ENCODE data around the gene DOHH. TPM values are rescaled to one million over a fixed set of nuclear protein-coding genes. Genes with fewer than 3 reads are reported as not detected.

DOHH gene
- polyA plus RNA-seq, 1 donor from 2014 or later = 16.3 TPM

GRCh38 chr19:3474010-3474409 is 26.5 kb downstream of the DOHH start:
- Mint-ChIP-seq H3K9me3 (no peaks in the 10 kb centered on the region), H3K36me3 (no peaks in the 10 kb centered on the region), H3K27ac (no peak overlapping the region), H3K27me3 (peaks cover 4% of the 10 kb centered on the region), H3K4me1 (peaks cover 0 to 5% (median 3%) of the 10 kb centered on the region in 3 donors), H3K4me3 (no peak overlapping the region)

- no peak overlapping the region for H3K27ac Mint-ChIP-seq
These were observed 28.4 kb downstream of the DOHH start for GRCh38 chr19:3471954-3472655.

DNA sequence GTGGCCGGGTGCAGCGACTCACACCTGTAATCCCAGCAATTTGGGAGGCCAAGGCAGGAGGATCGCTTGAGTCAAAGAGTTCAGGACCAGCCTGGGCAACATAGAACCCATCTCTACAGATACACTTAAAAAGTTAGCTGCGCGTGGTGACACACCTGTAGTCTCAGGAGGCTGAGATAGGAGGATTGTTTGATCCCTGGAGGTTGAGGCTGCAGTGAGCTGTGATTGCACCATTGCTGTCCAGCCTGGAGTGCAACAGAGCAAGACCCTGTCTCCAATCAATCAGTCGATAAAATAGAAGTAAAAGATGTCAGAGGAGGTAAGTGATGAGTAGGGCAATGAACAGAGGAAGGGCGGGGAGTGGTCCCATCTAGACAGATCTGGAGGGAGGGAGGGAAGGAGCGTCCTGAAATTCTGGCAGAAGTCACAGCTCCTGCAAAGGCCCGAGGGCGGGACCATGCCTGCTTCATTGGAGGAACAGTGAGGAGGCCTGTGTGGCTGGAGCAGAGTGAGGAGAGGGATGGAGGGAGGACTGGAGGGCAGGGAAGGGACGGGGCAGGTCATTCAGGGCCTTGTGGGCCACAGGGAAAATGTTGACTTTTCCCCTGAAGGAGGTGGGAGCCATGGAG is 29.9 kb downstream of the DOHH start:
- peaks cover 0 to 1% (median 0%) of the 10 kb centered on the region in 3 donors for H3K9me3 Mint-ChIP-seq
- H3K27ac Mint-ChIP-seq = peak overlapping the region in 1 of 3 donors; percentile 82

More at GRCh38 chr19:3471954-3472655, 28.4 kb downstream of the DOHH start:
- no peak overlapping the region for H3K4me3 Mint-ChIP-seq
- H3K27me3 Mint-ChIP-seq = peaks cover 4% of the 10 kb centered on the region
- H3K4me1 Mint-ChIP-seq = no peaks in the 10 kb centered on the region
- H3K9me3 Mint-ChIP-seq = peaks cover 0 to 1% (median 0%) of the 10 kb centered on the region in 3 donors
- no peaks in the 10 kb centered on the region for H3K36me3 Mint-ChIP-seq

DNA sequence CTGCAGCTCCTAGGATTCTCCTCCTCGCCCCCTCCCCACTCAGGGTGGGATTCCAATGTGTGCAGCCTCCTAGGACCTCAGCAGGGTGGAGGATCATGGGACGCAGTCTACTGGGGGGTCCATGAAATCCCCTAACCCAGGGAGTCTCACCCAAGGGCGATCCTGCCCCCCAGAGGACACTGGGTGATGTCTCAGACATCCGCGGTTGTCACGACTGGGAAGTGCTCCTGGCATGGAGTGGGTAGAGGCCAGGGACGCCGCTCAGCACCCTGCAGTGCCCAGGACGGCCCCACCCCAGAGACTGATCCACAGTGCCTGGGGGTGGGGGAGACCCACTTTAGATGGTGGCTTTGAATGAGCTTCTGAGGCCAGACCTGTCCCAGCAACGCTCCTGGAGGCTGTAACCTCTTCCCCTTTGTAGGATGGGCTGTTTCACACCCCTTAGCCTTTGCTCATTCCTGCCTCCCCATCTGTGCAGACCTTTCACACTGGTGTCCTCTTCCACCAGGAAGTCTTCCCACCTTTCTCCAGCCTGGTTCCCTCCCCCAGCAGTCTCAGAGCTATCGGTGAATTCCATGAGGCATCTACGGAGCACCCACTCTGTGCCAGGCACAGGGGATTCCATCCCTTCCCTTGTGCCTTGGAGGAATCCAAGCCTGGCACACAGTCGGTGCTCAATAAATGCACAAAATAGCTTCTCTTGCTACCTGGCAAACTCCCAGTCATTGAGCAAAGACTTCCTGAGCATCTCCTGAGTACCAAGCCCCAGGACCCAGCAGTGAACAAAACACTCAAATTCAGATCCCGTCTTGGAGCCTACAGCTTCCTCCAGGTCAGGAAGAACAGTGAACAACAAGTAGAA is 30.6 kb downstream of the DOHH start:
- Mint-ChIP-seq H3K27ac (no peak overlapping the region), H3K27me3 (peaks cover 4% of the 10 kb centered on the region), H3K4me1 (no peaks in the 10 kb centered on the region), H3K4me3 (no peak overlapping the region), H3K9me3 (peaks cover 0 to 1% (median 0%) of the 10 kb centered on the region in 3 donors), H3K36me3 (no peaks in the 10 kb centered on the region)

More for the DNA sequence above, 29.9 kb downstream of the DOHH start:
- no peaks in the 10 kb centered on the region for H3K4me1 Mint-ChIP-seq
- no peaks in the 10 kb centered on the region for H3K36me3 Mint-ChIP-seq
- H3K4me3 Mint-ChIP-seq = no peak overlapping the region
- H3K27me3 Mint-ChIP-seq = peaks cover 4% of the 10 kb centered on the region

- Mint-ChIP-seq H3K9me3 (peaks cover 0 to 1% (median 0%) of the 10 kb centered on the region in 3 donors), H3K27ac (no peak overlapping the region), H3K27me3 (peaks cover 4% of the 10 kb centered on the region), H3K4me1 (no peaks in the 10 kb centered on the region), H3K4me3 (no peak overlapping the region), H3K36me3 (no peaks in the 10 kb centered on the region)
These were observed 32.3 kb downstream of the DOHH start for GRCh38 chr19:3468211-3468610.

DNA sequence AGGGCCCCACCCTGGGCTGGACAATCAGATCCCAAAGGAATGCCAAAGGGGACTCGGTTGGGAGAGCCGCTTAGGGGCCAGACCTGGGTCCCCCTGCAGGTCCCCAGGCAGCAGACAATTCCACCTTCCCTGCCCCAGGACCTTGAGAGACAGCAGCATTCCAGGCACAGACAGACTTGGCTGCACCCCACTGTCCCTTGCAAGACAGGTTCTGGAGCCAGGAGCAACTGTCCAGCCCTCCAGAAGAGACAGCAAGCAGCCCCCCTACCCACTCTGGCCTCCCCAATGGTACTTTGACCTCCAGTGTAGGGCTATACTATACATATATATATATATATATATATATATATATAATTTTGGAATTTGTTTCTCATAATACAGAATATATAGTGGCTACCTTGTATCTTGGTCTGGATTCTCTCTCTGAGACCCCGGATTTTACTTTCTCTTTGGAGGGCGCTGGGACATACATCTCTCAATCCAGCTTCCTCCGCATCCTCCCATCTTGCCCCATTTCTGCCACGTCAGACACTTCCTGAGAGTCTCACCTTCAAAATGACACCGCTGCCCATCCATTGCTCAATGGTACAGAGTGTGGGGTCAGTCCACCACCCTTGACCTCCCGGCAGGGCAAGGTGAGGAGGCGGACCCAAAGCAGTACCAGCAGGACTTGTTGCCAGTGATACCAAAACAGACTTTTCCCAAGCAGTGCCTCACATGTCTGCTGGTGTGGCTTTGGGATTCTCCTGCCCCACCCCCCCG is 32.9 kb downstream of the DOHH start:
- peaks cover 3% of the 10 kb centered on the region for H3K27me3 Mint-ChIP-seq
- H3K27ac Mint-ChIP-seq = no peak overlapping the region
- peaks cover 0 to 1% (median 0%) of the 10 kb centered on the region in 3 donors for H3K9me3 Mint-ChIP-seq
- H3K36me3 Mint-ChIP-seq = no peaks in the 10 kb centered on the region
- no peak overlapping the region for H3K4me3 Mint-ChIP-seq
- no peaks in the 10 kb centered on the region for H3K4me1 Mint-ChIP-seq

DNA sequence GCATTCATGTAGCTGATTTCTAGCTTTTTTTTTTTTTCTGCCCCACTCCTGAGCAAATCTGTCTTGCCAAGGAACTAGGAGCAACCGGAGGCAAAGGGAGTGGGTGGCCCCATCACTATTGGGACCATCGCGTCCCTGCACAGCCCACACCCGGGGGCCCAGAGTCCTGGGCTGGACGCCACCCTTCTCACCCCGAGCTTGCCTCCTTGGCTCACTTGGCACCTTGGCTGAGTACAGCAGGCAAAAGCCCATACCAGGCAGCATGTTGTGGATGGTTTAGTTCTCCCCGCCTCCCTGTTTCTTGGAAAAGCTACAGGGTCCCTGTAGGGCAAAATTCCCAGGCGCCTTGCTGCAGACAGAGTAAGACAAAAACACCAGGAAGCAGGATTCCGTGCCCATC is 33.8 kb downstream of the DOHH start:
- H3K9me3 Mint-ChIP-seq = peaks cover 0 to 1% (median 0%) of the 10 kb centered on the region in 3 donors
- H3K4me1 Mint-ChIP-seq = no peaks in the 10 kb centered on the region
- H3K4me3 Mint-ChIP-seq = no peak overlapping the region
- H3K36me3 Mint-ChIP-seq = peaks cover 2% of the 10 kb centered on the region
- H3K27ac Mint-ChIP-seq = peak overlapping the region in 1 of 3 donors; percentile 67
- H3K27me3 Mint-ChIP-seq = peaks cover 3% of the 10 kb centered on the region

GRCh38 chr19:3465552-3465951 is 34.9 kb downstream of the DOHH start:
- Mint-ChIP-seq H3K9me3 (peaks cover 0 to 1% (median 0%) of the 10 kb centered on the region in 3 donors), H3K27me3 (peaks cover 1% of the 10 kb centered on the region), H3K27ac (no peak overlapping the region), H3K4me3 (no peak overlapping the region), H3K4me1 (no peaks in the 10 kb centered on the region), H3K36me3 (peaks cover 2% of the 10 kb centered on the region)

- no peak overlapping the region for H3K27ac Mint-ChIP-seq
- H3K4me1 Mint-ChIP-seq = no peaks in the 10 kb centered on the region
- H3K4me3 Mint-ChIP-seq = no peak overlapping the region
- H3K27me3 Mint-ChIP-seq = no peaks in the 10 kb centered on the region
- peaks cover 2% of the 10 kb centered on the region for H3K36me3 Mint-ChIP-seq
- H3K9me3 Mint-ChIP-seq = peaks cover 0 to 1% (median 0%) of the 10 kb centered on the region in 3 donors
These were observed 35.8 kb downstream of the DOHH start for GRCh38 chr19:3464587-3465235.

GRCh38 chr19:3463714-3464586 is 36.5 kb downstream of the DOHH start:
- Mint-ChIP-seq H3K27me3 (no peaks in the 10 kb centered on the region), H3K9me3 (peaks cover 0 to 1% (median 0%) of the 10 kb centered on the region in 3 donors), H3K4me1 (no peaks in the 10 kb centered on the region), H3K36me3 (peaks cover 2% of the 10 kb centered on the region), H3K4me3 (no peak overlapping the region), H3K27ac (no peak overlapping the region)

- Mint-ChIP-seq H3K4me3 (no peak overlapping the region), H3K27ac (no peak overlapping the region), H3K36me3 (peaks cover 2% of the 10 kb centered on the region), H3K9me3 (peaks cover 0 to 1% (median 0%) of the 10 kb centered on the region in 3 donors), H3K27me3 (no peaks in the 10 kb centered on the region), H3K4me1 (no peaks in the 10 kb centered on the region)
These were observed 37.3 kb downstream of the DOHH start for GRCh38 chr19:3462991-3463713.

DNA sequence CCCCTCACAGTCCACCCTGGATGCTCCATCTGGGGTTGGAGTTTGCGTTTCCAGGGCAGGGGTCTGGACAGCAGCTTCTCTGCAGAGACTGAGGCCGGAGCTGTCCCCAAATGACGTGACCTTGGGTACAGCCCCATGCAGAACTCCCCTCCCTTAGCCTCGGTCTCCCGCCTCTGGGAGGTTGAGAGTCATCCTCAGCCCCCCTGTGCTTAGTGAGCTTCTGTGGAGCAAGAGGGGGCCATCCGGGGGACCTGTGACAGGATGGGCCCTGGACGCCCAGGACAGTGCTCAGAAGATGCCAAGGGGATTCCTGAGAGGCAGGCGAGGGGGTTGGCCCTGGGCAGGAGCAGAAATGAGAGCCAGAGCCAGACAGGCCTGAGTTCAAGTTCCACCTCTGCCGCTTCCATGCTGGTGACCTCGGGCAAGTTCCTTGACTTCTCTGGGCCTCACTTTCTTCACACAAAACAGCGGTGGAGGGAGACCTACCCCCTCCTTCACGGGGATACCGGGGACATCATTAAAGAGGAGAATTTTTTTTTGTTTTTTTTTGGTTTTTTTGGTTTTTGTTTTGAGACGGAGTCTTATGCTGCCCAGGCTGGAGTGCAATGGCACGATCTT is 40.4 kb downstream of the DOHH start:
- Mint-ChIP-seq H3K27ac (no peak overlapping the region), H3K36me3 (peaks cover 2% of the 10 kb centered on the region), H3K4me3 (no peak overlapping the region), H3K4me1 (peaks cover 0 to 1% (median 0%) of the 10 kb centered on the region in 3 donors), H3K9me3 (no peaks in the 10 kb centered on the region), H3K27me3 (no peaks in the 10 kb centered on the region)
